ENCODE data around the gene SLC39A11.

SLC39A11 gene

DNA sequence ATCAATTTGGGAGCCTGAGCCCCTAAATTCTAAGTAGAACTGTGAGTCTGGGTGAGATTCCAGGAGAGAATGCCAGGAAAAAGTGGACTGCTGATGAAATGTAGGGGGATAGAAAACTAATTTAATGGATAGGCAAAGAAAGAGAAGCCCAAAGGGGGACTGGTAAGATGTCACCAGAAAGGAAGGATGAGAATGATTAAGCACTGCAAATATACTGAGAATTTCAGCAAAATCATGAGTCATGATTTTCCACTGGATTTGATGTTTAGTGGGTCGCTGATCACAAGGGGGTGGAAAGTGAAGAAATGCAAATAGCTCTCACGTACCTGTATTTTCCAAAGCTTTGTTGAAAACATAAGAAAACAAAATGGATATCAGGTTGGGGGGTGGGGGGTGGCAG lies 201.8 kb downstream of the SLC39A11 start:
- no peak for DNase-seq (ENCODE audit: low spot score)
- in situ Hi-C loops (cut with MboI; ENCODE audit: low pct_unique_long_range_greater_than_20kb, low sequenced_read_pairs, unreplicated experiment) = no loop called here

DNA sequence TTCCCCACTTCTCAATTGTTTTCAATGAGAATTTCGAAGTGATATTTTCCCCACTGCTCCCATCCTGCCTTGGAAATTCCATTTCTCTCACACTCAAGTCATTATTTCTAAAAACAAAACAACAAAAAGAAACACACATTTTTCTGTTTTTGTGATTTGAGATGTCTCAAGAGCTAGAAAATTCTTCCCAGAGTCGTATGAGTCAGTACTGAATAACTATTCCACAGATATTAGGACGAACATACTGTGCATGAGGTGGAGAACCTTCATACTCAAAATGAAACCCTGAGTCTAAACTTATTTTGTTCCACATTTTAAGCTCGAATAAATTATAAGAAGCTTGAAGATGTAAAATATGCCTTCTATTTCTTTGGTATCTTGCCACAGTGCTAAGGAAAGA lies 204.6 kb downstream of the SLC39A11 start:
- in situ Hi-C loops (cut with MboI; ENCODE audit: low pct_unique_long_range_greater_than_20kb, low sequenced_read_pairs, unreplicated experiment) = no loop called here
- no peak for DNase-seq (ENCODE audit: low spot score)
- TF ChIP-seq, protein P1, sequence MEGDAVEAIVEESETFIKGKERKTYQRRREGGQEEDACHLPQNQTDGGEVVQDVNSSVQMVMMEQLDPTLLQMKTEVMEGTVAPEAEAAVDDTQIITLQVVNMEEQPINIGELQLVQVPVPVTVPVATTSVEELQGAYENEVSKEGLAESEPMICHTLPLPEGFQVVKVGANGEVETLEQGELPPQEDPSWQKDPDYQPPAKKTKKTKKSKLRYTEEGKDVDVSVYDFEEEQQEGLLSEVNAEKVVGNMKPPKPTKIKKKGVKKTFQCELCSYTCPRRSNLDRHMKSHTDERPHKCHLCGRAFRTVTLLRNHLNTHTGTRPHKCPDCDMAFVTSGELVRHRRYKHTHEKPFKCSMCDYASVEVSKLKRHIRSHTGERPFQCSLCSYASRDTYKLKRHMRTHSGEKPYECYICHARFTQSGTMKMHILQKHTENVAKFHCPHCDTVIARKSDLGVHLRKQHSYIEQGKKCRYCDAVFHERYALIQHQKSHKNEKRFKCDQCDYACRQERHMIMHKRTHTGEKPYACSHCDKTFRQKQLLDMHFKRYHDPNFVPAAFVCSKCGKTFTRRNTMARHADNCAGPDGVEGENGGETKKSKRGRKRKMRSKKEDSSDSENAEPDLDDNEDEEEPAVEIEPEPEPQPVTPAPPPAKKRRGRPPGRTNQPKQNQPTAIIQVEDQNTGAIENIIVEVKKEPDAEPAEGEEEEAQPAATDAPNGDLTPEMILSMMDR (IDR thresholded peaks at IDR 0.05; ENCODE audit: extremely low read depth, insufficient read depth, missing control alignments) = no peak

More for the DNA sequence above, 201.8 kb downstream of the SLC39A11 start:
- TF ChIP-seq, protein P1 (IDR thresholded peaks at IDR 0.05; ENCODE audit: extremely low read depth, insufficient read depth, missing control alignments) = no peak

DNA sequence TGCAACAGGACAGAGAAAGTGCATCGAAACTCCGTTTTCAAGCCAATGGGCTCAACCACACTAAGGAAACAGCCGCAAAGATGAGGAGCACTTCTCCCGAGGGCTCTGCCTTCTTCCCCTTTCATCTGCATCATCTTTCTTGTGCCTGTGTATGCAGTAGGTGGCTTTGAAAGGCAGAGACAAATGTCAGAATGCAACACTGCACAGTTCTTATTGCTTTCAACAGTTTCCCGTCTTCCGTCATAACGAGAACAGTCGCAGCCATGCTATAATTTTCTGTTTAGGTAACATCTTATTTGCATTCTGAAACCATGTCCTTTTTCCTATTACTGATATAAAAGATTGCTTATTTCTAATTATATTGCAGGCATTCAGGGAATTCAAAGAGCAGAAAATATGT lies 205.2 kb downstream of the SLC39A11 start:
- in situ Hi-C loops (cut with MboI; ENCODE audit: low pct_unique_long_range_greater_than_20kb, low sequenced_read_pairs, unreplicated experiment) = no loop called here
- TF ChIP-seq, protein P1 (IDR thresholded peaks at IDR 0.05; ENCODE audit: extremely low read depth, insufficient read depth, missing control alignments) = no peak
- no peak for DNase-seq (ENCODE audit: low spot score)

DNA sequence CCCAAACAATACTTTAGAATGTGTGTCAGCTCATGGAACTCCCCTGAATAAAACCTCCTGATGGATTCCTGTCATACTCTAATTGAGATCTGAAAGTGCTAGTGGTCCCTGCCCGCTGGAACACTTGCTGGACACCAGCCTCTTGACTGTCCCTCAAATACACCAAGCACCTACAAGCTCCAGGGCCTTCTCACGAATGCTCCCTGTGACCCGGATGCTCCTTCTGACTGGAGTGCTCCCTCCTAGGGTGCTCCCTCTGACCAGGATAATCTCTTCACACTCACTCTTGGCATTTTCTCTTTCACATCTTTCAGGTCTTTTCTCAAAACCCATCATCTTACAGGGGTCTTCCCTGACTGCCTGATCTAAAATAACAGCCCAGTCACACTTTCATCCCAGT lies 205.9 kb downstream of the SLC39A11 start:
- in situ Hi-C loops (cut with MboI; ENCODE audit: low pct_unique_long_range_greater_than_20kb, low sequenced_read_pairs, unreplicated experiment) = no loop called here
- TF ChIP-seq, protein P1 (IDR thresholded peaks at IDR 0.05; ENCODE audit: extremely low read depth, insufficient read depth, missing control alignments) = no peak
- DNase-seq (ENCODE audit: low spot score) = no peak

DNA sequence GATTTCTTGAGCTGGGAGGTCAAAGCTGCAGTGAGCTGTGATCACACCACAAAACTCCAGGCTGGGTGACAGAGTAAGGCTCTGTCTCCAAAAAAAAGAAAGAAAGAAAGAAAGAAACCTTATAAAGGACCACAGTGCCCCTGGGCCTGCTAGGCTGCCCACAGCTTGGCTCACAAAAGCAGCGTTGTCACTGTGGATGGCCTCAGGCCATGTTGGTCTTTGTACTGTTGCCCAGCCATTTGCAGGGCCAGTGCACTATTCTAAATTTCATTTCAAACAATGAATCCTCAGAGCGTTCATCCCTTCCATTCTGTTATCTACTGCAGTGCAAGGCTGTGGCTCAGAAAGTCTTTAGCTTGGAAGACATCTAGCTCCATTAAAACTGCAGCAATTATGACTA lies 208.4 kb downstream of the SLC39A11 start:
- TF ChIP-seq, protein P1 (IDR thresholded peaks at IDR 0.05; ENCODE audit: extremely low read depth, insufficient read depth, missing control alignments) = no peak
- no peak for DNase-seq (ENCODE audit: low spot score)
- in situ Hi-C loops (cut with MboI; ENCODE audit: low pct_unique_long_range_greater_than_20kb, low sequenced_read_pairs, unreplicated experiment) = no loop called here

DNA sequence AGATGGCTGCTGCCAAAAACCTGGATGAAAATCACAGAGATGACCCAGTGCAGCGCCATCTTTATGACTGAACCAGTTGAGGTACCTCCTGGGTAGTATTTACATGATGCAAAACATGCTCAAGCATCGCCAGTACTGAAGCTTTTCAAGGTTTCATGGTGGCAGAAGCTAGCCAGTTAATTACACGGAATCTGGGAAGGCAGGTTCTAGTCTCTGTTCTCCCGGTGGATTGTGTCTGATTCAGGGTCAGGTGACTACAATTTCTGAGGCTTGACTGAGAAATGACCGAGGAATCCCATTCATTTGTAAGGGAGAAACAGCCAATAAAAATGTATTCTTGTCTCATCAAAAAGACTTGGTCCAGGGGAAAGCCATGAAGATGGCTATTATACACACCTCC lies 209.1 kb downstream of the SLC39A11 start:
- TF ChIP-seq, protein P1 (IDR thresholded peaks at IDR 0.05; ENCODE audit: extremely low read depth, insufficient read depth, missing control alignments) = no peak
- in situ Hi-C loops (cut with MboI; ENCODE audit: low pct_unique_long_range_greater_than_20kb, low sequenced_read_pairs, unreplicated experiment) = no loop called here
- DNase-seq (ENCODE audit: low spot score) = no peak

DNA sequence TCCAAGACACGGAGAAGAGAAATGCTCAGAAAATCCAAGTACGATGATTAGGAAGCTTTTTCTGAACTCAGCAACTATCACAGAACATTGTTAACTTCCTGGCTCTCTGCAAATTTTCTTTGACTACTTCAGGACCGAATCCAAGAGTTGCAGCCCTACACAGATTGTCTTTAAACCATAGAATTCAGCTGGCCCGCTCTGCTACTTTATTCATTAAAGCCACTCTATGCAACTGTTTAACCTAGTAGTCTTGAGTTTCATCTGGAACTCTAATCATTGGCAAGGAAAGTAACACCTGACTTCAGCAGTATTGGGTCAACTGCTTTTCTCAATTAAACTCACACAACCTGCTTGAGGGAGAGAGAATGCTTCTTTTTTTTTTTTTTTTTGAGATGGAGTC lies 210.1 kb downstream of the SLC39A11 start:
- no peak for DNase-seq (ENCODE audit: low spot score)
- TF ChIP-seq, protein P1 (IDR thresholded peaks at IDR 0.05; ENCODE audit: extremely low read depth, insufficient read depth, missing control alignments) = no peak
- in situ Hi-C loops (cut with MboI; ENCODE audit: low pct_unique_long_range_greater_than_20kb, low sequenced_read_pairs, unreplicated experiment) = no loop called here
